ENCODE results near the gene ING5. TPM values are rescaled to one million over a fixed set of nuclear protein-coding genes. Genes with fewer than 3 reads are reported as not detected.

ING5 gene
- total and polyA plus RNA-seq, 7 donors, result 14.5 to 25.4 (median 18.9) TPM

DNA sequence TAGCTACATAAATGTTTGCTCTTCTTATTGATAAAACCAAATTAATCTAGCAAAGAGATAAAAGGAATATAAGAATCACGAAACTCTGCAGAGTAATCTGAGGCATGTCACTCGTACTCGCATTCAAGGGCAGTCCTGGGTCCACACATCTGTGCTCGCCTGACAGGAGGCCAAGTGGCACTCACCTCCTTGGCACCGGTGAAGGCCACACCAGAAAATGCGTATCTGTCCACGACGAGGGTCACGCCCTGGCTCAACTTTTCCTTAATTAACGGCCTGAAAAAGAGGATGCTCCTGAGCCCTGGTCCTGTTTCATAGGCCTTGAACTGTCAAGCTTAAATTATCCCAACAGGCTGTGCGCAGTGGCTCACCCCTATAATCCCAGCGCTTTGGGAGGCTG lies 21.8 kb upstream of the ING5 start:
- no peaks in the 10 kb centered on the region for H3K9me3 ChIP-seq
- TF ChIP-seq, protein P1, sequence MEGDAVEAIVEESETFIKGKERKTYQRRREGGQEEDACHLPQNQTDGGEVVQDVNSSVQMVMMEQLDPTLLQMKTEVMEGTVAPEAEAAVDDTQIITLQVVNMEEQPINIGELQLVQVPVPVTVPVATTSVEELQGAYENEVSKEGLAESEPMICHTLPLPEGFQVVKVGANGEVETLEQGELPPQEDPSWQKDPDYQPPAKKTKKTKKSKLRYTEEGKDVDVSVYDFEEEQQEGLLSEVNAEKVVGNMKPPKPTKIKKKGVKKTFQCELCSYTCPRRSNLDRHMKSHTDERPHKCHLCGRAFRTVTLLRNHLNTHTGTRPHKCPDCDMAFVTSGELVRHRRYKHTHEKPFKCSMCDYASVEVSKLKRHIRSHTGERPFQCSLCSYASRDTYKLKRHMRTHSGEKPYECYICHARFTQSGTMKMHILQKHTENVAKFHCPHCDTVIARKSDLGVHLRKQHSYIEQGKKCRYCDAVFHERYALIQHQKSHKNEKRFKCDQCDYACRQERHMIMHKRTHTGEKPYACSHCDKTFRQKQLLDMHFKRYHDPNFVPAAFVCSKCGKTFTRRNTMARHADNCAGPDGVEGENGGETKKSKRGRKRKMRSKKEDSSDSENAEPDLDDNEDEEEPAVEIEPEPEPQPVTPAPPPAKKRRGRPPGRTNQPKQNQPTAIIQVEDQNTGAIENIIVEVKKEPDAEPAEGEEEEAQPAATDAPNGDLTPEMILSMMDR (IDR thresholded peaks at IDR 0.05), result no peak
- peaks cover 9% of the 10 kb centered on the region for H3K4me1 ChIP-seq
- H3K36me3 ChIP-seq (ENCODE audit: insufficient read depth in 1 of 2, low read depth in 1 of 2), result peaks cover 0 to 74% of the 10 kb centered on the region in 2 donors
- 83 to 88% (median 84%) methylated on average over 12 of the region's 12 CpGs for WGBS, 3 donors
- DNase-seq (no peak), ATAC-seq (no peak)
- H3K4me3 ChIP-seq, result no peak overlapping the region
- no peaks in the 10 kb centered on the region for H3K27me3 ChIP-seq (ENCODE audit: insufficient read depth in 3 of 3, low read length in 2 of 3)
- intact Hi-C loops (cut with DNase I), result no loop called here
- peak overlapping the region; percentile 28 for H3K27ac ChIP-seq

DNA sequence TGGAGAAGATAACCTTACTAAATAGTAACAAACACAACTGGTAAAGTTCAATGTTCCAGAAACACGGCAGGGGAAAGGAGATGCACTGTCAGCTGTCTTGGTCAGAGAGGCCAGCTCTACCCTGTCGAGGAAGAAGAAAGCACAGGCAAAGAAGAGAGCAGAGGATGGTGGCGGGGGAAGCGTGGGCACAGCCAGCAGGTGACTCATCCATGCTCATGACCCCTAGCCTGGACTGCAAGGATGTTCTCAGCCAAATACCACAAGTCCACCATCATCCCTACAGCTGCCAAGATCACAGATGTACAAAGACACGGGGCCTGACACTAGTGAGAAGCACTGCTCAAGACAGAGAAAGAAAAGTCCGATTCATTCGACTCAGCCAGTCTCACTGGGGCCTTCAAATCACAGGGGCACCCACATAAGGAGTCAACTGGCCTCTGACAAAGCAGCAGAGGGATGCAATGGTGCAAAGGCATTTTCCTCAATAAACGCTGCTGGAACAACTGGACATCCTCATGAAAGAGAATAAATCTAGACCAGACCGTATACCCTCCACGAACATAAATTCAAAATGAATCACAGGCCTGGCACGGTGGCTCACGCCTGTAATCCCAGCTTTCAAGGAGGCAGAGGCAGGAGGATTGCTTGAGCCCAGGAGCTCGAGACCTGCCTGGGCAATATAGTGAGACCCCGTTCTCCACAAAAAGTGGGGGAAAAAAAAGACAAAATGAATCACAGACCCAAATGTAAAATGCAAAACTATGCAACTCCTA lies 20.8 kb upstream of the ING5 start:
- H3K36me3 ChIP-seq (ENCODE audit: insufficient read depth in 1 of 2, low read depth in 1 of 2), result peaks cover 0 to 72% of the 10 kb centered on the region in 2 donors
- intact Hi-C loops (cut with DNase I), result no loop called here
- TF ChIP-seq, protein P1 (IDR thresholded peaks at IDR 0.05), result no peak
- H3K27ac ChIP-seq, result peak overlapping the region; percentile 49
- H3K4me1 ChIP-seq, result peaks cover 16% of the 10 kb centered on the region
- ATAC-seq, result peak; percentile 90 to 92 (median 92)
- H3K9me3 ChIP-seq, result no peaks in the 10 kb centered on the region
- WGBS, 3 donors, result 46 to 54% (median 50%) methylated on average over 14 of the region's 14 CpGs
- H3K4me3 ChIP-seq, result no peak overlapping the region
- no peaks in the 10 kb centered on the region for H3K27me3 ChIP-seq (ENCODE audit: insufficient read depth in 3 of 3, low read length in 2 of 3)
- peak; percentile 60 to 67 for DNase-seq

DNA sequence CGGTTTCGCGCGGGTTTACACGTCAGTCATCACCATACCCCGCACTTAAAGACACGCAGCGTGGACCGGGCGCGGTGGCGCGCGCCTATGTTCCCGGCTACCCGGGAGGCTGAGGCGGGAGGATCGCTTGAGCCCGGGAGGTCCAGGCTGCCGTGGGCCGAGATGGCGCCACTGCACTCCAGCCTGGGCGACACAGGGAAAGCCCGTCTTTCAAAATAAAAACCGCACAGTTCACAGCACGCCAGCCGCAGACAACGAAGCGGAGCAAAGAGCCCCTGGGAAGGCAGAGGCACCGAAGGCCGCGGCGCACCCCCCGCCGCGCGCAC lies 15.6 kb upstream of the ING5 start:
- H3K36me3 ChIP-seq (ENCODE audit: insufficient read depth in 1 of 2, low read depth in 1 of 2), result peaks cover 5 to 50% of the 10 kb centered on the region in 2 donors
- WGBS, 3 donors, result 0 to 1% (median 0%) methylated on average over 20 to 37 of the region's 37 CpGs
- TF ChIP-seq, protein P1 (IDR thresholded peaks at IDR 0.05), result no peak
- no peaks in the 10 kb centered on the region for H3K9me3 ChIP-seq
- DNase-seq (no peak), ATAC-seq (peak; percentile 1 to 4 (median 2))
- peak overlapping the region; percentile 98 for H3K27ac ChIP-seq
- H3K4me3 ChIP-seq, result peak overlapping the region; percentile 98
- intact Hi-C loops (cut with DNase I), result loop anchor here in 1 of 2 donors (5.0 kb wide), 1 partner anchor 46 kb away; the partner anchor contains the start of gene D2HGDH
- H3K27me3 ChIP-seq (ENCODE audit: insufficient read depth in 3 of 3, low read length in 2 of 3), result no peaks in the 10 kb centered on the region
- peaks cover 30% of the 10 kb centered on the region for H3K4me1 ChIP-seq

DNA sequence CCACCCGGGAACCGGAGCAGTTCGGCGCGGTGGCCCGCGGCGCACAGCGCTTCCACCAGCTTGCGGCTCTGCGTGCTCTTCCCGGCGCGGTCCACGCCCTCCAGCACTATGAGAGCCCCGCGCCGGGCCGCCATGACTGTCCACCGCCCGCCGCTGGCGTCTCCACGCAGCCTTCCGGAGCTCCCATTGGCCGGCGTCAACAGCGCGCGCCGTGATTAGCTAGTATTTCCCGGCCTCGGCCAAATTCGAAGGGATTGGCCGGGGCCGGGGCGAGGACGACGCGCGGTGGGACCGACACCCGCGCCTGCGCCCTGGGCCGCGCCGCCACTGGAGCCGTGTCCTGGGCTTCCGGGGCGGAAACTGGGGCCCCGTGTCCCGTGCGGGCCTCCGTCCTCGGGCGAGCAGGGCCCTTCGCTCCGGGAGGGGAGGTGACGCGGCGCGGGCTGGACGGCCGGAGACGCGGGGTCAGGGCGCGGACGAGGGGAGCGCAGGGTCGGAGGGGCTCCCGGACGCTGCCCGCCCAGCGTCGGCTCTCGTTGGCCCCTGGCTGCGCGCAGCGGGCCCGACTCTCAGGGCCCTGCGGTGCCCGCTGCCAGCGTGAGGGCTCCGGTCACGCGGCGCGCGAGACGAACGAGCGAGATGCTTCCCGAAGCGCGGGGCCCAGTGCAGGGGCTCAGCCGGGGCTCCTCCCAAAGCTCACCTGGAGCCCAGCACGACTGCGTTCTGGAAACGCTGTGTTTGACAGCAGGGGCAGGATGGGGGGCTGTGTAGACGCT lies 15.0 kb upstream of the ING5 start, which contains the start of gene DTYMK:
TSS of gene DTYMK (minus strand) at position 166 of the 776 bp plus-strand sequence. CDS start at position 134, 32 bp downstream.
- 0% methylated on average over 50 to 102 of the region's 102 CpGs for WGBS, 3 donors
- H3K36me3 ChIP-seq (ENCODE audit: insufficient read depth in 1 of 2, low read depth in 1 of 2), result peaks cover 5 to 51% of the 10 kb centered on the region in 2 donors
- peaks cover 30% of the 10 kb centered on the region for H3K4me1 ChIP-seq
- intact Hi-C loops (cut with DNase I), result loop anchor here in 1 of 2 donors (5.0 kb wide), 1 partner anchor 45 kb away; the partner anchor contains the start of gene D2HGDH
- H3K27ac ChIP-seq, result peak within 1 kb of the TSS; percentile 98
- H3K4me3 ChIP-seq, result peak within 1 kb of the TSS; percentile 98
- TF ChIP-seq, protein P1 (IDR thresholded peaks at IDR 0.05), result no peak
- no peaks in the 10 kb centered on the region for H3K9me3 ChIP-seq
- DNase-seq (peak; percentile 98), ATAC-seq (peak; percentile 97 to 99 (median 98))
- H3K27me3 ChIP-seq (ENCODE audit: insufficient read depth in 3 of 3, low read length in 2 of 3), result no peaks in the 10 kb centered on the region

All from psoas muscle (tissue), 8 donors.